OCI-LY3 (cell line): Measurements from ENCODE around the gene ANXA4.
A peak's percentile ranks its signal among the peaks of the same experiment; 100 is the strongest.

Source experiments
- H2AFZ ChIP-seq: fragments of 200-600, 300-600 bp; shearing (Covaris generic); 2 replicates; pipeline ENCODE4 v1.6.0; 2014; ENCODE audit warnings: antibody characterized with exemption, low read depth, low read length
- H3K27ac ChIP-seq: fragments of 200-600, 300-600 bp; sonication (generic); 2 replicates; pipeline ENCODE4 v1.5.1; 2014; ENCODE audit warnings: mild to moderate bottlenecking, low read length, moderate library complexity, mixed read lengths
- H3K27me3 ChIP-seq: fragments of 200-600, 300-600 bp; sonication (generic); 2 replicates; pipeline ENCODE4 v1.6.1; 2014; ENCODE audit warnings: low read depth, low read length, mixed read lengths
- H3K36me3 ChIP-seq: fragments of 200-600, 300-600 bp; sonication (generic); replicated peaks from 2 replicates; pipeline ENCODE3; 2014; ENCODE audit warnings: low read depth, low read length, mixed read lengths
- H3K4me1 ChIP-seq: fragments of 300-600, 200-600 bp; sonication (generic); 2 replicates; pipeline ENCODE4 v1.6.1; 2014; ENCODE audit warnings: low read length, mixed read lengths
- H3K4me2 ChIP-seq: fragments of 200-600, 300-600 bp; sonication (generic); 2 replicates; pipeline ENCODE4 v1.6.1; 2014; ENCODE audit warnings: low read length, mixed read lengths
- H3K4me3 ChIP-seq: fragments of 300-600, 200-600 bp; sonication (generic); 2 replicates; pipeline ENCODE4 v1.5.1; 2014; ENCODE audit warnings: antibody characterized with exemption, mild to moderate bottlenecking, low read length, moderate library complexity
- H3K79me2 ChIP-seq: fragments of 300-600, 200-600 bp; shearing (Covaris generic); 2 replicates; pipeline ENCODE4 v1.6.1; 2014; ENCODE audit warnings: mild to moderate bottlenecking, low read length, mixed read lengths
- H3K9ac ChIP-seq: fragments of 300-600, 200-600 bp; shearing (Covaris generic); 2 replicates; pipeline ENCODE4 v1.6.0; 2014; ENCODE audit warnings: mild to moderate bottlenecking, low read length, moderate library complexity
- H3K9me3 ChIP-seq: fragments of 200-600, 300-600 bp; shearing (Covaris generic); 2 replicates; pipeline ENCODE4 v1.6.1; 2014; ENCODE audit warnings: low read length, mixed read lengths; ENCODE audit not compliant: insufficient read depth
- H4K20me1 ChIP-seq: fragments of 200-600, 300-600 bp; sonication (generic); 2 replicates; pipeline ENCODE4 v1.6.1; 2016; ENCODE audit warnings: low read length, mixed read lengths; ENCODE audit not compliant: insufficient read depth
- CTCF ChIP-seq: fragments of 200-600, 300-600 bp; sonication (generic); IDR thresholded peaks from 2 replicates; pipeline ENCODE4 v1.5.1; 2014; ENCODE audit warnings: antibody characterized with exemption, low read length, low read depth
- EZH2phosphoT487 ChIP-seq: fragments of 200-600 bp; shearing (Covaris generic); IDR thresholded peaks from 2 replicates; pipeline ENCODE4 v1.6.1; 2018; ENCODE audit warnings: antibody characterized with exemption, mixed run types, low read depth

ANXA4 gene

GRCh38 chr2:69764286-69765095, 22.6 kb downstream of the ANXA4 start:
- no peaks in the 10 kb centered on the region for H3K27me3 ChIP-seq
- peaks cover 26% of the 10 kb centered on the region for H3K4me1 ChIP-seq
- peak overlapping the region; percentile 57 for H3K4me2 ChIP-seq
- no peaks in the 10 kb centered on the region for H4K20me1 ChIP-seq
- no peaks in the 10 kb centered on the region for H3K79me2 ChIP-seq
- H2AFZ ChIP-seq, result no peak overlapping the region
- H3K9me3 ChIP-seq, result no peaks in the 10 kb centered on the region
- TF ChIP-seq CTCF (no peak), EZH2phosphoT487 (no peak)
- no peak overlapping the region for H3K27ac ChIP-seq
- H3K9ac ChIP-seq, result no peak overlapping the region
- no peaks in the 10 kb centered on the region for H3K36me3 ChIP-seq
- H3K4me3 ChIP-seq, result no peak overlapping the region

GRCh38 chr2:69765096-69765380, 23.1 kb downstream of the ANXA4 start:
- no peak overlapping the region for H3K4me3 ChIP-seq
- no peaks in the 10 kb centered on the region for H3K36me3 ChIP-seq
- no peak overlapping the region for H2AFZ ChIP-seq
- no peak overlapping the region for H3K27ac ChIP-seq
- H3K27me3 ChIP-seq, result no peaks in the 10 kb centered on the region
- H3K9me3 ChIP-seq, result no peaks in the 10 kb centered on the region
- H3K4me1 ChIP-seq, result peaks cover 27% of the 10 kb centered on the region
- H4K20me1 ChIP-seq, result no peaks in the 10 kb centered on the region
- peak overlapping the region; percentile 57 for H3K4me2 ChIP-seq
- H3K9ac ChIP-seq, result no peak overlapping the region
- TF ChIP-seq EZH2phosphoT487 (no peak), CTCF (no peak)
- H3K79me2 ChIP-seq, result no peaks in the 10 kb centered on the region

- H3K9me3 ChIP-seq, result no peaks in the 10 kb centered on the region
- no peak overlapping the region for H3K4me2 ChIP-seq
- no peaks in the 10 kb centered on the region for H4K20me1 ChIP-seq
- H3K4me3 ChIP-seq, result no peak overlapping the region
- H3K4me1 ChIP-seq, result peaks cover 31% of the 10 kb centered on the region
- no peak overlapping the region for H2AFZ ChIP-seq
- no peaks in the 10 kb centered on the region for H3K36me3 ChIP-seq
- H3K27ac ChIP-seq, result no peak overlapping the region
- TF ChIP-seq CTCF, result no peak
- TF ChIP-seq EZH2phosphoT487, result no peak
- H3K27me3 ChIP-seq, result no peaks in the 10 kb centered on the region
- H3K79me2 ChIP-seq, result no peaks in the 10 kb centered on the region
- H3K9ac ChIP-seq, result no peak overlapping the region
Observed at GRCh38 chr2:69766014-69766413, 24.1 kb downstream of the ANXA4 start.

- Histone ChIP-seq H3K9ac (no peak overlapping the region), H3K9me3 (no peaks in the 10 kb centered on the region), H3K27me3 (no peaks in the 10 kb centered on the region), H3K4me3 (no peak overlapping the region), H3K79me2 (no peaks in the 10 kb centered on the region), H4K20me1 (no peaks in the 10 kb centered on the region), H2AFZ (no peak overlapping the region), H3K27ac (no peak overlapping the region), H3K4me2 (no peak overlapping the region), H3K4me1 (peaks cover 41% of the 10 kb centered on the region), H3K36me3 (no peaks in the 10 kb centered on the region)
- no peak for TF ChIP-seq CTCF
- TF ChIP-seq EZH2phosphoT487, result no peak
Observed at GRCh38 chr2:69767034-69767433, 25.1 kb downstream of the ANXA4 start.
